ENCODE measurements around the gene SPNS3.

SPNS3 gene

DNA sequence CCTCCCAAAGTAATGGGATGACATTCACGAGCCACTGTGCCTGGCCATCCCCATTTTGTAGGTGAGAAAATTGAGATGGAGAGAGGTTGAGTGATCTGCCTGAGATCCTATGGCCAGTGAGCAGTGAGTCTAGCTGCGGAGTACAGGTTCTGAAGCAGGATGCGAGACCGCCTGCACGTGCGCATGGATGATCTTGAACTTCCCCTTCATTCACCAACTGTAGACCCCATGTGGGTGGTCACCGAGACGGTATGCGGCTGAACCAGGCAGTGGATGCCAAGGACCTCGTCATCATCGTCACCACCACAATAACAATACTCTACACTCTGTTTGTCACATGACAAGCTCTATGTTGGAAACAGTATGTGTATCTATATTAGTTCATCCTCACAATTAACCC lies 6.2 kb upstream of the SPNS3 start:
- no peak for DNase-seq (ENCODE audit: low read depth)

DNA sequence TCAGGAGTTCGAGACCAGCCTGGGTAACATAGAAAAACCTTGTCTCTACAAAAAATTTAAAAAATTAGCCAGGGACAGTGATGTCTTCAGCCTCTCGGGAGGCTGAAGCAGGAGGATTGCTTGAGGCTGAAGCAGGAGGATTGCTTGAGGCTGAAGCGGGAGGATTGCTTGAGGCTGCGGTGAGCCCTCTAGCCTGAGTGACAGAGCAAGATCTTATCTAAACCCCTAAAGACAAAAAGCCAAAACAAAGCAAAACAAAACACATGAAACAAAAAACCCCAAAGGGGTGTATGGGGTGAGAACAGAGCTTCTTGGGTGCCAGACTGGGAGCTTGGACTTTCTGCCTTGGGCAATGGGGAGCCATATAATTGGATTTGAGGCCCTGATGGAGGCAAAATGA lies 2.6 kb downstream of the SPNS3 start:
- no peak for DNase-seq (ENCODE audit: low read depth)

- no peak for DNase-seq (ENCODE audit: low read depth)
Measured at GRCh38 chr17:4436846-4437245, 3.1 kb downstream of the SPNS3 start.

DNA sequence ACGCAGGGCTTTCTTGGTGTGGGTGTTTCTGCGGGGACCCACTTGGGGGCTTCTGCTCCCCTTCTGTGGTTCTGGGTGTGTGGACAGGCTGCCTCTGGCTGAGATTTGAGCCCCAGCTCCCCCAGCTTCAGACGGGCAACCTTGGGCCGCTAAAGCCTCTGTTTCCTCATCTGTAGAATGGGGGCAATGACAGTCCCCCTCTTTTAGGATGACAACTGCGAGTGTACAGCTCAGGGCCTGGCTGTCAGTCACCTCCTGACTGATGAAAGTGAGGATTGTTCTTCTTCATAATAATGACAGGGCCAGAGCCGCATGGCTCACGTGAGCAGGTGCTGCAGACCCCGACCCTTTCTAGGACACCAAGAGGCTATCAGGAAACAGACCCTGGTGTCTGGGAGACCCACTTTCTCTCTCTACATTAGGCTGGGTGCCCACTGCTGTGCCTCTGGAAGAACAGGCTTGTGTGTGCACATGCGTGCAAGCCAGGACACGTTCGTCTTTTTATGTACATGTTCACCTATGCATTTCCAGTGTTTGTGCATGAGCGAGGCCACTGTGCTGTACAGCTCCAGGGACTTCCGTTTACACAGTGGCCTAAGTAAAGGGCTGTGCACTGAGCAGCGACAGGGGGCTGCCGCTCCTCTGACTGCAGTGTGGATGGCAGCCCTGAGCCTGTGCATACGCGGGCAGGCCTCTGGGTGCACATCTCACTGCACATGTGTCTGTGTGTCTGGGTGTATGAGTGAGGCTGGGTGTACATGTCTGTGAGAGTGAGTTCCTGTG lies 4.6 kb downstream of the SPNS3 start:
- no peak for DNase-seq (ENCODE audit: low read depth)

- DNase-seq (ENCODE audit: low read depth): no peak
Measured at GRCh38 chr17:4440021-4440420, 6.3 kb downstream of the SPNS3 start.

GRCh38 chr17:4440690-4441686 lies 7.2 kb downstream of the SPNS3 start:
- DNase-seq (ENCODE audit: low read depth): no peak

GRCh38 chr17:4442582-4442981 lies 8.8 kb downstream of the SPNS3 start:
- no peak for DNase-seq (ENCODE audit: low read depth)

DNA sequence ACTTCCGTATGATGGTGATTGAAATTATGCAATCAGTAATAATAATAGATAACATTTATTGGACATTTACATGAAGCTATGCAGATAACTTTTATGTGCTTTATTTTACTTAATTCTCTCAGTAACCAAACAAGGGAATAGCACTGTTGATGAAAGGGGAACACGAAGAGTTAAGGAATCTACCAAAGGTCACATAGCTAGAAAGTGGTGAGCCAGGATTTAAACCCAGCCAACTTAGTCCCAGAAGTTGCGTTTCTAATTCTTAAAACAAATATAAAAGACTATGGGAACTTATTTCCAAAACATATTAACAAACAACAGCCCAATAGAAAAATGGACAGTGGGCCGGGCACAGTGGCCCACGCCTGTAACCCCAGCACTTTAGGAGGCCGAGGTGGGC lies 9.7 kb downstream of the SPNS3 start:
- DNase-seq (ENCODE audit: low read depth): no peak

DNA sequence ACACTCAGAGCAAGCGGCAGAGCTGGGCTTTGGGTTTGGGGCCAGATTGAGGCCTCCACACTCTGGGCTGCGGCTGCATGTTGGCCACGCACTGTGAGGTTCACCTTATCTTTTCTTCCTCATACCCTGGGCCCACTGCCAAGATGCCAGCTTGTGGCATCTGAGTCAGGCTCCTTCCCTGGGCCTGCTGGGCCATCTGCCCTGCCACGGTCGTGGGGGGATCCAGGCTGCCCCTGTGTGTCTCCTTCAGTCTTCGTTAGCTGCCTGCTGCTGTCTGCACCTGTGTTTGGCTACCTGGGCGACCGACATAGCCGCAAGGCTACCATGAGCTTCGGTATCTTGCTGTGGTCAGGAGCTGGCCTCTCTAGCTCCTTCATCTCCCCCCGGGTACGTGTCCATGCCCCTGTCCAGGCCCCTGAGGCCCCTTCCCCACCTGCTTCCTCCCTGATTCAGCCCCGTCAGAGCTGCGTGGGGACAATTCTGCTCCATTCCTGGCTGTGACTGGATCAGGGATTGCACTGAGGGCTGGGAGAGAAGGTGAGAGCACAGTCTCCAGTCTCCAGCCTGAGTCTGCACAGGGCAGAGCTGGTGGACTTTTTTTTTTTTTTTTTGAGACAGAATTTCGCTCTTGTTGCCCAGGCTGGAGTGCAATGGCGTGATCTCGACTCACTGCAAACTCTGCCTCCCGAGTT lies 11.2 kb downstream of the SPNS3 start:
- DNase-seq (ENCODE audit: low read depth): no peak

DNA sequence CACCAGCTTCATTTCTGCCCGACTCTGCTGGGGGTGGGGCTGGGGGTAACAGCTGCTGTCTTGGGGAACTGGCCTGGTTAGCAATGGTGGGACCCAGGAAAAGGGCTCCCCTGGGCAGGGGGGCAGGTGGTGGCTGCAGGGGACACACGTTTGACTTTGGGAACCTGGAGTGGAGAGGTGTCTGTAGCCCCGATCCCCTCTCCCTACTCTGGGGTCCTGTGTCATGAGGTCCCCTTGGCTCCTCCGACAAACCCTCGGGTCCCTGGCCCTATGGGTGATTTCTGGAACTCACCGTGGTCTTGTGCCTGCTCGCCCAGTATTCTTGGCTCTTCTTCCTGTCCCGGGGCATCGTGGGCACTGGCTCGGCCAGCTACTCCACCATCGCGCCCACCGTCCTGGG lies 12.0 kb downstream of the SPNS3 start:
- DNase-seq (ENCODE audit: low read depth): no peak

DNA sequence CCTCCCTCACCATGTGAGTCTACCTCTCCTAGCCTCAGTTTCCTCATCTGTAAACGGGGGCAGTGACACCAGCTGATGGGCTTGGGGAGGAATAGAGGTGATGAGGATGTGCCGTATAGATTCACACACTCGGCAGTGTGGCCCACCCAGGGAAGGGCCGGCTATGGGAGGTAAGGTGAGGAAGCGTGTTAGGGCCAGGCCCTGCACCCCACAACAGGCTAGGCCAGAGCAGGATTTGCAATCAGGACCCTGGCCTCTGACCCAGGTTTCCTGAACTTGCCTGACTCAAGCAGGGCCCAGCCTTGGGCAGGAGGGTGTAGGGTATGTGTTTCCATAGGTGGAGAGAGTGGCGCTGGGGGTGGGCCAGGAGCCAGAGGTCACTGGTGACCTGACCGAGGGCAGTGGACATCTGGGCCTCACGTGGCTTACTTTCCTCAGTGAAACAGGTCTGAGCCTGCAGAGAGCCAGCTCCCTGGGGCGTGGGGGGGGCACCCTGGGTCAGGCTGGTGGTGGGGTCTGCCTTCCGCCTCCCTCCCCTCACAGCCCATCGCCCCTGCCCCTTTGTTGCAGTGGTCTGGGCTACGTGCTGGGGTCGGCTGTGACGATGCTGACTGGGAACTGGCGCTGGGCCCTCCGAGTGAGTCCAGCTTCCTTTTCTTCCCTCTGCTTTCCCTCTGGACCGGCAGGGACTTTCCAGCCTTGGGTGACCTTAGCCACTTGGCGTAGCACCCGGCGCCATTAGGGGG lies 12.8 kb downstream of the SPNS3 start:
- no peak for DNase-seq (ENCODE audit: low read depth)

GRCh38 chr17:4448197-4448980 lies 14.6 kb downstream of the SPNS3 start:
- DNase-seq (ENCODE audit: low read depth): no peak

DNA sequence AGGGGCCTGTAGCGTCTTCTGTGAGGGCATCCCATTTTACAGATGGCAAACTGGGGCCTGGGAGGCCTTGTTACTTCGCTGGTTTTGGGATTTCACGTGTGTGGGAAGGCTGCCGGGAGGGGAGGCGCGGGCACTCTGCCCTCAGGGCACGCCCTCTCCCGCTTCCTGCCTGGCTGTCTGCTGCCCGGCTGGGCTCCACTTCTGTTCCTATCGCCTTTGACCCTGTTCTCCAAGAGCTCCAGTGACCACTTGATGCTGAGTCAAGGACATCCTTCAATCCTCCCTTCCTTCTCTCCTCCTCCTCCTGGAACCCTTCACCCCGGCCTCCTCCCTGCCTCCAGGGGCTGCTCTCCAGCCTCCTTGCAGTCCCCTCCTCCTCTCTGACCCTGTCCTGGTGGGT lies 16.0 kb downstream of the SPNS3 start:
- DNase-seq (ENCODE audit: low read depth): no peak

DNA sequence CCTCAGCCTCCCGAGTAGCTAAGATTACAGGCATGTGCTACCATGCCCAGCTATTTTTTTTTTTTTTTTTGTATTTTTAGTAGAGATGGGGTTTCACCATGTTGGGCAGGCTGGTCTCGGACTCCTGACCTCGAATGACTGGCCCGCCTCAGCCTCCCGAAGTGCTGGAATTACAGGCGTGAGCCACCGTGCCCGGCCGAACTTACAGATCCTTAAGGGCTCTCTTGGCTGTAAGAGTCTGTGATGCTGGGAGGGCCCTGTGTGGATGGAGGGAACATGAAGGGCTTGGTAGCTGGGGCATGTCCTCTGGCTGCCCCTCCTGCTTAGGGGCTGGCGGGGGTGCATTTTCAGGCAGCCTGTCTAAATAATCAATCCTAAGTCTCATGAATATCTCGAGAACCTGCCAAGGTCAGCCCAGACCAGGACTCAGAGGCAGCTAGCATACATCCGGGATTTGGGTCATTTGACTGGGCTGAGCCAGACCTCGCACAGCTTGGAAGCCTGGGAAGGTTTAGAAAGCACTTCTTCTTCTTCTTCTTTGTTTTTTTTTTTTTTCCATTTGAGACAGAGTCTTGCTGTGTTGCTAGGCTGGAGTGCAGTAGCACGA lies 17.1 kb downstream of the SPNS3 start:
- no peak for DNase-seq (ENCODE audit: low read depth)

DNA sequence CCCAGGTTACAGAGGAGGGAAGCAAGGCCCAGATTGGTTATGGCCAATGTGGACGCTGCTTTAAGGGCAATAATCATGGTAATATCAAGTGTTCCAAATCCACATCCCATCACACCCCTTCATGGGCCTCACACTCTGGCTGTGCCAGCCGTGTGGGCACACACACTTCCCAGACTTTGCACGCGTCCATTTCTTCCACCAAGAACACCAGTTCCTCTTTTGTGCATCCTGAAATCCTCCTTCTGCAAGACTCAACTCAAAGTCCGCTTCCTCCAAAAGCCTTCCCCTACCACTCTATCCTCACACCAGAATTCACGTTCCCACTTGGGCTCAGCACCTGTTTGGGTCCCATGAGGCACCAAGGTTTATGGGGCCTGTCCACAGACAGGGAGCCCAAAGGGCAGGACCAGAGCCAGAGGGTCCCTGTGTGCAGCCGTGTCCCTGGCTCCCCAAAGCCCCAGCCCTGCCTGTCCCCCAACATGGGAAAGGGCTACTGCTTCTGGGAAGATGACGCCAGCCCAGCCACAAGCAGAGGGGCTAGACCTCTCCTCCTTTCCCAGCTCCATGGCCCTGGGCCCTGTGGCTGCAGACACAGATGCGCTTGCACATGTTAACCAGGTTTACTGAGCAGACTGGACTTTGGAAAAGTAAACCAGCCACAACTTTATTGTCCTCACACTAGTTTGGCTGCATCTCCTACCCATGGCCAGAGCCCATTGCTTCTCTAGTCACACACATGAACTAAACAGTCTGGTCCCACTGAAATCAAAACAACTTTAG lies 20.3 kb downstream of the SPNS3 start:
- DNase-seq (ENCODE audit: low read depth): no peak

- no peak for DNase-seq (ENCODE audit: low read depth)
Measured at GRCh38 chr17:4460661-4461060, 26.9 kb downstream of the SPNS3 start.

- no peak for DNase-seq (ENCODE audit: low read depth)
Measured at GRCh38 chr17:4463818-4464476, 30.2 kb downstream of the SPNS3 start.

GRCh38 chr17:4465786-4466185 lies 32.0 kb downstream of the SPNS3 start:
- DNase-seq (ENCODE audit: low read depth): no peak

DNA sequence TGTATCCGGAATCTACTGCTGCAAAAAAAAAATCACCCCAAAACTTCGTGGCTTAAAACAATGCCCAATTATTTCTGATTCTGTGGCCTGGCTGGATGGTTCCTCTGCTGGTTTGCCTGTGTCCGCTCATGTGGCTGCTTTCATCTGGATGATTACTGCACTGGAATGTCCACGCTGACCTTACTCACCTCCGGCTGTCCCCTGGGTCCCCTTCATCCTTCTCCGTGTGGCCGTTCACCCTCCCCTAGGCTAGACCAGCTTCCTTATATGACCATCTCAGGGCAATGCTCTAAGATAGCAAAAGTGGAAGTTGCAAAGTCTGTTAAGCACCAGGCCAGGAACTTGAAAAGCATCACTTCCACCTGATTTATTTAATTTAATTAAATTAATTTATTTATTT lies 33.5 kb downstream of the SPNS3 start:
- DNase-seq (ENCODE audit: low read depth): no peak

Data from activated T-cell treated with anti-CD3 and anti-CD28 coated beads for 48 hours (primary cell).